T-helper 2 cell treated with Interferon-gamma antibody and Interleukin-4, amounts not matched to agents 5 μg/mL and 100 μg/mL, for 36 hours (primary cell): Measurements from ENCODE around the gene MAD1L1.

Source experiments
- DNase-seq: peaks from one replicate; pipeline ENCODE4 v3.0.0; 2021; ENCODE audit warnings: low spot score
- H3K27ac Mint-ChIP-seq: one replicate; pipeline ENCODE4 v1.8.0; 2021; ENCODE audit warnings: mild to moderate bottlenecking, mixed read lengths
- H3K27me3 Mint-ChIP-seq: one replicate; pipeline ENCODE4 v1.8.0; 2021; ENCODE audit warnings: low read depth, mixed read lengths
- H3K36me3 Mint-ChIP-seq: one replicate; pipeline ENCODE4 v1.8.0; 2021; ENCODE audit warnings: low read depth, mixed read lengths
- H3K4me1 Mint-ChIP-seq: one replicate; pipeline ENCODE4 v1.8.0; 2021; ENCODE audit warnings: low read depth, mixed read lengths
- H3K4me3 Mint-ChIP-seq: one replicate; pipeline ENCODE4 v1.8.0; 2022; ENCODE audit warnings: mild to moderate bottlenecking, moderate library complexity, mixed read lengths
- H3K9me3 Mint-ChIP-seq: one replicate; pipeline ENCODE4 v1.8.0; 2021; ENCODE audit warnings: mixed read lengths

MAD1L1 gene

DNA sequence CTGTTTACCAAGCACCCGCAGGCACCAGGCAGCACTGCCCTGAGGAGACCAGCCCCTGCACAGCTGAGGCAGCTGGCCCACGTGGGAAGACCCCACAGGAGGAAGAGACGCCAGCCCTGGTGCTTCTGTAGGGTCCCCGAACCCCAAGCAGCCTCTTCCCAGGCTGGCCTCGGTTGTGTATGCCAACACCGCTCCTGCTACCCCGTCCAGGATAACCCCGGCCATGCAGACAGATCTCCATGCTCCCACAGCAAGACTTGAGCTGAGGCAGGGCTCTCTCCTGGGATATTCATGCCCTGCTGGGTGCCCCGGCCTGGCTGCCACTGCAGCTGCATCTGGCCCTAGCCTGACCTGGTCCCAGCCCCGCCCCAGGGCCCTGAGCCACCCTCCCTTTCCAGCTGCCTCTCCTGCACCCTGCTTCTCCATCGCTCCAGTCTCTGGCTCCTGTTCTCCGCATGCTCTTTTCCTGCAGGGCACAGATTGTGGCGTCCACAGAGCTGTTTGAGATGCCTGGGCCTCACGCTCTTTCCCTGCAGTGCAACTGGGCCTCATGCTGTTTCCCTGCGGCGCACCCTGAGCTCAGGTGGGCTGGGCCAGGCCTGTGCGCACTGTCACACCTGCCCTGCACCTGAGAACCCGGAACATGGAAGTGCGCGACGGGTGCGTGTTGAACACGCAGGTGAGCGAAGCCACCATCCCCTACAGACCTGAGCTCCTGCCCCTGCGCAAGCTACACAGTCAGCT lies 326.5 kb downstream of the MAD1L1 start:
- Mint-ChIP-seq H3K27me3 (no peaks in the 10 kb centered on the region), H3K4me1 (no peaks in the 10 kb centered on the region), H3K36me3 (no peaks in the 10 kb centered on the region), H3K27ac (no peak overlapping the region), H3K4me3 (no peak overlapping the region), H3K9me3 (no peaks in the 10 kb centered on the region)
- DNase-seq = no peak

DNA sequence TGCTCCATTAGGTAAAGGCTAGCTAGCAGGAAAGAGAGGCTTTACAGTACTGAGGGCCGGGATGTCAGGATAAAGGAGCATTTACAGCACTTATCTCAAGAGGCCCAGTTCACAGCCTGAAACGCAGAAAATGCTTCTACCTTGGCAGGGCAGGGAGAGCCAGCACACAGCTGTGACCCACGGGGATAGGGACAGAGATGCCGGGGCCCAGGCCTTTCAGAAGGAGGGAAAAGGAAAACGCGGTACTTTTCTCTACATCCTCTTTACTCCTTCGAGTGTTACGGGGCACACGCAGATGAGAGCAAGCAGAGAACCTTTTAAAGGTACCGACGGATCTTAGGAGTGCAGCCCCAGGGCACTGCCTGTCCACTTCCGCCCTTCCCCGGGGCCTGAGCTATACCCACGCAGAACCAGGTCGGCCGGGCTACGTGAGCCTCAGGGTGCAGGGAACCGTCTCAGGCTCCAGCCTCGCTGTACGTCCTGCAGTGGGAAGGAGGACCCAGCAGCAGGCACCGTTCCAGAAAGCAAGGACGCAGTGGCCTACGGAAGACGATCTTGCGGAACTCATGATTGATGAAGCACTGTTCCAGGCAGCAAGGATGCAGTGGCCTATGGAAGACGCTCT lies 330.4 kb downstream of the MAD1L1 start:
- no peak overlapping the region for H3K27ac Mint-ChIP-seq

DNA sequence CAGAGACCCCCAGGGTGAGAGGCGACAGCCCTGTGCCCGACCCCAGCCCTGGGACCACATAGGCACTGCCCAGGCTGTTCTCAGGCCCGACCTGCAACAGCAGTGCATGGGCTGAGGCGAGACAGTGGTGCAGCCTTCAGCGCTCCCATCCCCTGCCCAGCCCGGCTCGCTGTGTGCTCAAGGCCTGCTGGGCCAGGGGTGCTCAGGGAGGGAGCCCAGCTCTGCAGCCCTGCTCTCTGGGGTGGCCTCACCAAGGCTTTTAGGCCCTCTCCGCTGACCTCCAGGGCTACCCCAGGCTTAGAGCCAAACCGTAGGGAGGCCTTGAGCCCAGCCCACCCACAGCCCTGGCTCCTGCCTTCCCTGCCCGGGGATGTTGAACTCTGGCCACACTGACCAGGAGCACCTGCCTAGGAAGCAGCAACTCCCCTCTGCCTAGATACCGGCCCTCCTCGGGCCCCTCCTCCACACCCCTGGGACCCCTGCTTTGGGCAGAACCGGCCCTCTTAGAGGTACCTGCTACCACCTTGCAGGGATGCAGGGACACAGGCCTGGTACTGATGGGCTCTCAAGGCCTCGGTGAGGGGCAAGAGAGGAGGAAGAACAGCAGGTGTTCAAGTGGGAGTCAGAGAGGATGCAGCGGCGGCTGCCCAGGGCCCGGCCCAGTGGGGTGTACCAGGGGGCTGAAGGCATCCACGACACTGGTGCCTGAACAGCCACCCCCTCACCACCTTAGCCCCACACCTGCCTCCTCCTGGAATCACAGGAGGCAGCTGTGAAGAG lies 331.1 kb downstream of the MAD1L1 start:
- Mint-ChIP-seq H3K9me3 (no peaks in the 10 kb centered on the region), H3K27ac (no peak overlapping the region), H3K4me1 (no peaks in the 10 kb centered on the region), H3K36me3 (no peaks in the 10 kb centered on the region), H3K4me3 (no peak overlapping the region), H3K27me3 (no peaks in the 10 kb centered on the region)
- no peak for DNase-seq

More for the DNA sequence above, 330.4 kb downstream of the MAD1L1 start:
- DNase-seq = no peak
- no peaks in the 10 kb centered on the region for H3K36me3 Mint-ChIP-seq
- H3K9me3 Mint-ChIP-seq = no peaks in the 10 kb centered on the region
- no peaks in the 10 kb centered on the region for H3K27me3 Mint-ChIP-seq
- H3K4me3 Mint-ChIP-seq = no peak overlapping the region
- no peaks in the 10 kb centered on the region for H3K4me1 Mint-ChIP-seq

DNA sequence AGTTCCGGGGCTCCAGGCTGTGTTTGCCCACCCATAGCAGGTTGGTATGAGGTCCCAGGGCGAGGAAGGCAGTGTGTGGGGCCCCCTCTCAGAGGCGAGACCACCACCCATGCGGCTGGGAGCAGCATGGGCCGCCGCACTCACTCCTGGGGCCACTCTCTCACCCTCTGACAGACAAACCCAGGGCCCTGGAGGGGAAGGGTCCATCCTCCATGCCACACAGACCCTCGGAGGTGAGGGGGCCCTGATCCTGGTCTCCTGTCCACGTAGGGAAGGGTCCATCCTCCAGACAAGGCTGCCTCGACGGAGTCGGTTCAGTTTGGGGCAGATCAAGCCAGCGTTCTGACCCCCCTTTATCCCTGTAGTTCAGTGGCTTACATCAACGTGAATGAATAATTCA lies 331.9 kb downstream of the MAD1L1 start:
- no peak for DNase-seq
- Mint-ChIP-seq H3K36me3 (no peaks in the 10 kb centered on the region), H3K4me3 (no peak overlapping the region), H3K9me3 (no peaks in the 10 kb centered on the region), H3K27me3 (no peaks in the 10 kb centered on the region), H3K27ac (no peak overlapping the region), H3K4me1 (no peaks in the 10 kb centered on the region)

DNA sequence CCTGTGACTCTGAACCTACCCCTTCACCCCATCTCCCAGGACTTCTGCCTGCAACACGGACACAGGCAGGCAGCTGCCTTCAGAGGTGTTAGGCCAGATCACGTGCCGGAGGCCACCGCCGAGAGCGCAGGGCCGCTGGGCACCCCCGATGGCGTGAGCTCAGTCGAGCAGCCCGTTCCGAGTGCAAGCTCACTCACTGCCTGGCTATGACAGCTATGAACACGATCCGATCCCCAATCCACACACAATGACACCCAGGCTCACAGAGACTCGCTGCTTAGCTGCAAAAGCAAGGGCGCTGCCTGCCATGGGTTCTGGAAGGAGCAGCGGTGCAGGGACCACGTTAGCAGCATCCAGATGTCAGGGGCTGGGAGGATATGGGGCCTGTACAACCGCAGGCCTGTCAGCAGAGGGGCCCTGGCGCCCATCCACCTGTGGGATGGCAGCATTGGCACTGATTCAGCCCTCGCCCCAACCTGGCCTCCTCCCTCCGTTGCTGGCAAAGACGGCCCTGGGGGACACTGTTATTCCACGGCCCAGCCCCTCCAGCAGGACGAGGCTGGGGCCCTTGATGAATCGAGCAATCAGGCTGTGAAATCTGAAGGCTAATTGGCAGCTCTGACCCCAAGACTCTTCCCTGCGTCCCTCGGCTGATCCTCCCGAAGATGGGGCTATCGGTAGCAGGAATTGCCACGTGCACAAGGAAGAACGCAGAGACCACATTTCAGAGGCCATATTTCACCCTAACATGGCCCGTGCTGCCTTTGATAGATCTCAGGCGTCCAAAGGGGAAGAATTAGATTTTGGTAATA lies 332.6 kb downstream of the MAD1L1 start:
- no peak overlapping the region for H3K4me3 Mint-ChIP-seq
- no peaks in the 10 kb centered on the region for H3K9me3 Mint-ChIP-seq
- no peak overlapping the region for H3K27ac Mint-ChIP-seq
- no peaks in the 10 kb centered on the region for H3K27me3 Mint-ChIP-seq
- H3K36me3 Mint-ChIP-seq = no peaks in the 10 kb centered on the region
- DNase-seq = no peak
- H3K4me1 Mint-ChIP-seq = no peaks in the 10 kb centered on the region

DNA sequence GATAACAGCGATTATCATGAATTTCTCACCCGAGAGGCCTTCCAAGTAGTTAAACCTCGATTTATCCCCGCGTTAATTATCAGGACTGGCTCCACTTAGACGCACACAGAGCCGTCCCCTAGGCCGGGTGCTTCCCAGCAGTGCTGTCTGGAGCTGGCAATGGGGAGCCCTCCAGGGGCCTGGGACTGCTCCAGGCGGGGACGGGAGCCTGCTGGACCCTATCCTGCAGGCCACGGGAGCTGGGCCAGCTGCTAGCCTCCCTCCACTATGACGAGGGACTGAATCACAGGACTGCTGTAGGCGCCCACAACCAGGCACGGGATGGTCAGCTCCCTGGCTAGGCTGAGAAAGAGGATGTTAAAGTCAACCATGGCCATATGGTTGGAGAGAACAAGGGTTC lies 333.5 kb downstream of the MAD1L1 start:
- Mint-ChIP-seq H3K9me3 (no peaks in the 10 kb centered on the region), H3K27ac (no peak overlapping the region), H3K4me3 (no peak overlapping the region), H3K4me1 (no peaks in the 10 kb centered on the region), H3K27me3 (no peaks in the 10 kb centered on the region), H3K36me3 (no peaks in the 10 kb centered on the region)
- no peak for DNase-seq

DNA sequence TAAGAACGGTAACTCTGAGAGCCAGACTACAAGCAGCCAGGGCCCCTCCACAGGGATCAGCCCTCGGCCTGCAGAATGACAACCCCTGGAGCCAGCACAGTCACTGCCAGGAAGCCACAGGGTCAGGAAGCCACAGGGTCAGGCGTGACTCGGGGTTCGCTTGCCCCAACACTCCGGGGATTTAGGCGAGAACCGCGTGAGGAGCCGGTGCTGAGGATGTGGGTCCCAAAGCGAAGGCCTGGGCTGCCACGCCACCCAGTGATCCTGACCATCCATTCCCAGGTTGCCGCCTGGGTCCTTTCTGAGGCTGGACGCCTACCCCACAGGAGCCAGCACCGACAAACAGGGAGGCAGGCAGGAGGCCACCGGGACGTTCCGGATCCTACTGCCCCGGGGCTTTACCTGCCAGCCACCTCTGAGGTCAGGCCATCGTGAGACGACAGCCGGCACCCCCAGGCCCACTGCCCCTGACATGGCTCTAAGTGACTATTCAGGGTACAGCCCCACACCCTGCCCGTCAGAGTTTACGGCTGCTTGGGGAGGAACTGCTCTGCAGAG lies 334.0 kb downstream of the MAD1L1 start:
- Mint-ChIP-seq H3K27me3 (no peaks in the 10 kb centered on the region), H3K36me3 (no peaks in the 10 kb centered on the region), H3K9me3 (no peaks in the 10 kb centered on the region), H3K4me1 (no peaks in the 10 kb centered on the region), H3K4me3 (no peak overlapping the region), H3K27ac (no peak overlapping the region)
- no peak for DNase-seq

DNA sequence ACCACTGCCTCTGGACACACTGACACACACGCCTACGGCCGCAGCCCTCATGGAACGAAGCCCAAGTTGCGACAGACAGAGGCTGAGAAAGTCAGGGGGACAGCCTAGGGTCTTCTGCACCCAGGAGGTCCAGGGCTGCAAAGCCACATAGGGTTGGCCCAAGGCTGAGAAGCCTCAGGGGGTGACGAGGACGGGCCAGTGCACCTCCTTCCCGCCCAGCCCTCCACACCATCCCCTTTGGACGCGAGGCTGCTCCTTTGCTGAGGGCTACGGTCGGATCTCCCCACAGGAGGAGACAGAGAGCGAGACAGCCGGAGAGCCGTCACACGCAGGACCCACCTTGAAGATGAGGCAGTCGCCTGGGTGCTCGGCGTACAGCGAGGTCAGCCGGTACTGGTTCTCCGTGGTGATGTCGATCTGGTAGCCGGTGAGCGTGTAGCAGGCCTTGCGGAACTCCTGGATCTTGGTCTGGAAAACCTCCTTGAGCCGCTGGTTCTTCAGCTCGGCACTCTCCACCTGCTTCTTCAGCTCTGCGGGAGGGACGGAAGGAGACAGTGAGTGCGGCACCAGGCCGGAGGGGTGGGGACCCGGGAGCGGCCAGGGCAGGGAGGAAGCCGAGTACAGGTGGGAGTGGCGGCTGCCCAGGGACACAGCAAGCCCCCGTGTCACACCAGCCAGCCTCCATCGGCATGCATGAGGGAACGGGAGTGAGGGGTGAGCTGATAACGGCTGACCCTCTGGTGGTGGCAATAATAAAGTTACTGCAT lies 334.7 kb downstream of the MAD1L1 start:
- Mint-ChIP-seq H3K27ac (peak overlapping the region; percentile 17), H3K9me3 (no peaks in the 10 kb centered on the region), H3K4me1 (no peaks in the 10 kb centered on the region), H3K36me3 (no peaks in the 10 kb centered on the region), H3K27me3 (no peaks in the 10 kb centered on the region), H3K4me3 (no peak overlapping the region)
- DNase-seq = no peak

DNA sequence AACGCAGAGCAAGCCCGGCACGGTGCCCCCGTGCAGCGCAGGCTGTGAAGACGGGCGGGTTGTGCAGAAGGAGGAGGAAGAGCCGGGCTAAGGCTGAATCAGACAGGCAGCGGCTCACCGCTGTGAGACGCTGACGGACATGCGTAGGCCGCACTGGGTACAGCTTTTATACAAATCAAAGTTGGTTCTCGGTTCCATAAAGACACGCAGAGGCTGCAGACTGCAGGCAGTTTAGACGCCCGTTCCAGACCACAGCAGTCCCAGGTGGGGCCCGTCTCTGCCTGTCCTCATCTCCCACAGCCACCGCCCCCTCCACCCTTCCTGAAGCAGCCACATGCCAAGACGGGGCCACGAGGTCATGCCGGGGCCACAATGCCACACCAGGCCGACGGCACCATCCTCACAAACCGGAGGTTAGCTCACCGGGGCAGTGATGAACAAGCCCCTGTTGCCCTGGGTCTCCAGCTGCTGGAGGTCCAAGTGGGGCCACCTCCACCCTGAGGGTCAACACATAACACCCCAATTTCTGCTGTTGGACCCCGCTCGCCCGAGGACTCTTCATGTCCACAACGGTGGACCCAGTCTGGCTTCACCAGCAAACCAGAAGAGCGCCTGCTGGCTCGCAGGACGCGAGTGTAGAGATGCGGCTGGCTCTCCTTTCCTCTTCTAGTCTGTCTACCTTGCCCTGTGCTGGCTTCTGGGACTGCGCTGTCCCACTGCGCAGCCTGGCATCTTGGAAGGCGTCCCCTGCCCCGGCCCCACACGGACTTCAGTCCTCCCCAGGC lies 335.5 kb downstream of the MAD1L1 start:
- Mint-ChIP-seq H3K27me3 (no peaks in the 10 kb centered on the region), H3K4me3 (no peak overlapping the region), H3K36me3 (no peaks in the 10 kb centered on the region), H3K27ac (peak overlapping the region; percentile 17), H3K4me1 (no peaks in the 10 kb centered on the region), H3K9me3 (no peaks in the 10 kb centered on the region)
- no peak for DNase-seq

DNA sequence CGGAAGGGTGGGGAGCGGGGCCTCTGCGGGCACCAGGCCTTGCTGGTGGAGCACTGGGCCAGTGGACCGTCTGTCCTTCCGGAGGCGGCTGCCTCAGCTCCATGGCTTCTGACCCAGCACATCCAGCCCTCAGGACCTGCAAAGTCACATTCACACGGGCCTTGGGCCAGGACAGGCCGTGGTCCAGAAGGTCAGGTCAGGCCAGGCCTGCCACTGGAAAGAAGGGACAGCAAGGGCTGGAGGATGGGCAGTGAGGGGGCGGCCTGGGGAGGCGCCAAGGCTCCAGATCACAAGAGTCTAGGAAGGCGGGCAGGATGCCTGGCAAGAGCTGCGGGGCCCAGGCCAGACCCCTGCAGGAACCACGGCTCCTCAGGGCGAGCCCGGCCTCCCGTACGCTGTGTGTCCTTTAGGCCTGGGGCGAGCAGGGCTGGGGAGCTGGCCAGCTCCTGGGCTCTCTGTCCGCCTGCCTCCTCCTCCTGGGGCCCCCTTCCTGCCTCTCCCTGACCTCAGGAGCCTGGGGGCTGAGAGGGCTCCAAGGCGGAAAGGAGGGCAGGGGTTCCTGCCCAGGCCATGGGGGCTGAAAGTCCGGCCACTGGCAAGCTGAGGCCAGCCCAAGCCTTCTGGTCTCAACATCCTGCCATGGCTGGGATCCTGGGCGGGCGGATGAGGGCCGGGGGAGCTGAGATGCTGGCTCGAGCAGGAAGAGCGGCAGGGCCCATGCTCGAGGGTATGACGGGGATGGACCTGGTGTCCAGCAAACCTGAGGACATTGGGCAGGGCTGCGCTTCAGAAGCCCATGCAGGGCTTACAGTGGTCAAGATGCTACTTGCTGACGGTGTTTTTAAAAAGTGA lies 336.9 kb downstream of the MAD1L1 start:
- no peak for DNase-seq
- Mint-ChIP-seq H3K27me3 (no peaks in the 10 kb centered on the region), H3K4me3 (no peak overlapping the region), H3K36me3 (peaks cover 5% of the 10 kb centered on the region), H3K27ac (no peak overlapping the region), H3K9me3 (no peaks in the 10 kb centered on the region), H3K4me1 (no peaks in the 10 kb centered on the region)

DNA sequence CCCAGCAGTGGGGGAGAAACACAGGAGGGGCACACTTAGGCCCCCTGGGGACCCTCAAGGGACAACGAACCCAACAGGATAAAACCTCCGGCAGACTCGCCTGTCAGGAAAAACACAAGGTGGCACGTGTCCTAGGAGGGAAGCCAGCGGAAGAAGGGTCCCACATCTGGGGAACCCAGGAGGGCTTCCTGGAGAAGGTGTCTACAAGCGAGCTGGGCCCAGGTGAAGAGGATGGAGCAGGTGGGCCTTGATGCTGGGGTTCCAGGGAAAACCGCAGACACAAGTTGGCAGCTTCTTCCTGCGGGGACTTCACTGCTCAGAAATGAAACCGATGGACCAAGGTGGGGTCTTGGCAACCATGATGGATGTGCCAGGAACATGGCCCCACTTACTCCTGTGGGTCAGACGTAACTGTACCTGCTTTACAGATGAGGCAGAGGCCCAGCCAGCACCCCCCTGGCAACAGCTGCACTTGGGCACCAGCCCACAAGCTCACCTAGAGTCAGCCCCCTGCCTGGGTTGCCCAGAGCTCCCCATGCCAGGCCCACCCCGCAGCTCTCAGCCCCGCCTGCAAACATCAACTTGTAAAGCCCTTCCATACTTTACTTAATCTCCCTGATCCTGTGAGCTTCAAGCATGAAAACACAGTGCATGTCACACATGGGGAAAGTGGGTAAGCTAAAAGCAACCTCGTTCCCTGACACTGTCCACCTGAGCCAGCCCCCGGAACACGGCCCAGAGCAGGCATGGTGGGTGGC lies 337.7 kb downstream of the MAD1L1 start:
- Mint-ChIP-seq H3K27ac (no peak overlapping the region), H3K4me3 (no peak overlapping the region), H3K9me3 (no peaks in the 10 kb centered on the region), H3K4me1 (peaks cover 4% of the 10 kb centered on the region), H3K36me3 (peaks cover 8% of the 10 kb centered on the region), H3K27me3 (no peaks in the 10 kb centered on the region)
- no peak for DNase-seq
